SK-N-MC (cell line): ENCODE results near the gene SELENOT.
"Not testable (repeated sequence)": the region's sequence is repeated elsewhere in the genome, so short reads cannot be mapped to it uniquely, and the experiment has no call there.

ENCODE experiments used
- DNase-seq: peaks from one replicate; pipeline ENCODE4 v3.0.0-alpha.2; 2011; ENCODE audit warnings: low read depth, low spot score
- H3K27ac ChIP-seq: fragments of 200-600 bp; sonication (generic); 2 replicates; pipeline ENCODE4 v1.5.1; 2016; ENCODE audit warnings: mixed run types
- H3K36me3 ChIP-seq: fragments of 200-600 bp; sonication (generic); 2 replicates; pipeline ENCODE4 v1.6.1; 2017; ENCODE audit warnings: antibody characterized with exemption, low read length, mixed read lengths; ENCODE audit not compliant: insufficient read depth
- H3K4me3 ChIP-seq: fragments of 200-600 bp; sonication (generic); 2 replicates; pipeline ENCODE4 v1.5.1; 2016
- H3K9ac ChIP-seq: fragments of 200-600 bp; sonication (generic); 2 replicates; pipeline ENCODE4 v1.8.0; 2017; ENCODE audit warnings: mixed run types, mixed read lengths; ENCODE audit not compliant: insufficient read length
- H3K9me3 ChIP-seq: fragments of 200-600 bp; sonication (generic); 2 replicates; pipeline ENCODE4 v1.6.1; 2017; ENCODE audit warnings: low read depth, mild to moderate bottlenecking, antibody characterized with exemption, low read length, moderate library complexity, mixed read lengths
- EZH2 ChIP-seq: fragments of 200-600 bp; sonication (generic); IDR thresholded peaks from one replicate; pipeline ENCODE4 v1.6.1; 2017; ENCODE audit warnings: antibody characterized with exemption
- FOXP2 ChIP-seq: optimal IDR thresholded peaks from 2 replicates; pipeline ENCODE3; 2011; ENCODE audit warnings: mild to moderate bottlenecking, moderate library complexity; ENCODE audit not compliant: insufficient read depth; ENCODE audit errors: extremely low read length, control extremely low read depth
- POLR2AphosphoS5 ChIP-seq: IDR thresholded peaks from 2 replicates; pipeline ENCODE4 v1.6.1; 2012; ENCODE audit warnings: mild to moderate bottlenecking, low read depth, low read length, borderline replicate concordance

The SELENOT gene

GRCh38 chr3:150613034-150613433, 9.9 kb downstream of the SELENOT start:
- peaks cover 5% of the 10 kb centered on the region; the same call in 1 of the 2 replicates for H3K9me3 ChIP-seq
- no peak overlapping the region for H3K9ac ChIP-seq
- no peak overlapping the region for H3K4me3 ChIP-seq
- peaks cover 59% of the 10 kb centered on the region for H3K36me3 ChIP-seq
- H3K27ac ChIP-seq = no peak overlapping the region
- TF ChIP-seq POLR2AphosphoS5 = no peak
- TF ChIP-seq EZH2 = no peak
- no peak for TF ChIP-seq FOXP2
- no peak for DNase-seq

DNA sequence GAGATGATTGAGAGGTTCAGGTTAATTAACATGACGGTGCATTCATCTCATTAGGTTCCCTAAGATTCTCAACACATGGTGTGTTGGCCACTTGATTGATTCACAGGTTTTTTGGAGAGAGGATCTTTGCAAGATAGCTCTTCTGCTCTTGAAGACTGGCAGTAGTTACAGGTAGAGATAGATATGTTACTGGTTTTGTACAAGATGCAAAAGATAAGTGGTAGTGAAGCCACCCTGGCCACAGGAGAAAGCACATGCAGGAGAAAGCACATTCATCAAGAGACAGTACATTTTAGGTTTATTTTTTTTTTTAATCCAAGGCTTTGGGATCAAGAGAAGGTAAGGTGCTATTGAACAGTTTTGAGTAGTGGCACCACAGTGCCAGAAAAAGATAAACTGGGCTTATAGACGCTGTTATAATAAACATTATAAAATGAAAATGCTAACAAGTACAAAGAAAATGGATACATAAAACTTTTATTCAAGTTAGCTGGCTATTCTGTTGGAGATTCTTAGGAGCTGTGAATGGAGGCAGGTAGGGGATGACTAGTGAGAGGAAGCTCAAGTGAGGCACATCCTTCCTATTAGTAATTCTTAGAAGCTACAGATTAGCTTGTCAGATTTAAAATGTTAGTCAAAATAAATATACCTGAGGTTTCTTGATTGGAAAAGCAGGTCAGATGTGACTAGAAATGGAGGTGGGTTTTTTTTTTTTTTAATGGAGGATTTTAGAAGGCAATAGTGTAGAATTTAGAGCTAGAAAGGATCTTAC, 10.8 kb downstream of the SELENOT start:
- no peak for TF ChIP-seq FOXP2
- no peak for TF ChIP-seq EZH2
- TF ChIP-seq POLR2AphosphoS5 = no peak
- Histone ChIP-seq H3K36me3 (peaks cover 58% of the 10 kb centered on the region), H3K9me3 (peaks cover 5% of the 10 kb centered on the region; the same call in 1 of the 2 replicates)

GRCh38 chr3:150620002-150620689, 17.0 kb downstream of the SELENOT start:
- H3K9me3 ChIP-seq = no peaks in the 10 kb centered on the region
- peak overlapping the region; percentile 8; the same call in 1 of the 2 replicates for H3K27ac ChIP-seq
- H3K36me3 ChIP-seq = peaks cover 28% of the 10 kb centered on the region
- H3K9ac ChIP-seq = no peak overlapping the region
- H3K4me3 ChIP-seq = no peak overlapping the region
- DNase-seq = no peak
- TF ChIP-seq FOXP2 (no peak), EZH2 (no peak)

More for the DNA sequence above, 10.8 kb downstream of the SELENOT start:
- no peak for DNase-seq
- H3K4me3 ChIP-seq = no peak overlapping the region
- no peak overlapping the region for H3K9ac ChIP-seq
- no peak overlapping the region for H3K27ac ChIP-seq

DNA sequence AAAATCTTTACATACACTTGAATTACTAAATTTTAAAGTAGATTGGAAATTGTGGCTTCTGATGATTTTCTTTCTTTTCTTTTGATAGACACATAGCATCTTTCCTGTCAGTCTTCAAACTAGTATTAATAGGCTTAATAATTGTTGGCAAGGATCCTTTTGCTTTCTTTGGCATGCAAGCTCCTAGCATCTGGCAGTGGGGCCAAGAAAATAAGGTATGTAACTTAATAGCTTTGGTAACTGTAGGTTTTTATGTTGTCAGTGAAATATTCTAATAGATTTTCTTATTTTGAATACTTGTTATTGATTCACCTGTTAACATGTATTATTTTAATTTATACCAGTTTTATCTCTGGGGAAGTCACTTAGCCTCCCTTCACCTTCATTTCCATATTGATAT, 19.8 kb downstream of the SELENOT start:
- H3K36me3 ChIP-seq = peaks cover 46% of the 10 kb centered on the region

GRCh38 chr3:150623945-150624344, 20.8 kb downstream of the SELENOT start:
- TF ChIP-seq POLR2AphosphoS5 = no peak
- no peak for TF ChIP-seq EZH2
- no peak overlapping the region for H3K27ac ChIP-seq
- no peaks in the 10 kb centered on the region for H3K9me3 ChIP-seq
- no peak for DNase-seq
- no peak overlapping the region for H3K9ac ChIP-seq
- peaks cover 44% of the 10 kb centered on the region for H3K36me3 ChIP-seq
- no peak overlapping the region for H3K4me3 ChIP-seq

More for the DNA sequence above, 19.8 kb downstream of the SELENOT start:
- not testable (repeated sequence) for DNase-seq, H3K9ac ChIP-seq, H3K4me3 ChIP-seq, H3K9me3 ChIP-seq, H3K27ac ChIP-seq

- TF ChIP-seq POLR2AphosphoS5 (no peak), FOXP2 (no peak), EZH2 (no peak)
- no peaks in the 10 kb centered on the region for H3K9me3 ChIP-seq
These were observed 23.2 kb downstream of the SELENOT start for GRCh38 chr3:150626148-150626930.

GRCh38 chr3:150627557-150627956, 24.4 kb downstream of the SELENOT start:
- Histone ChIP-seq H3K9ac (no peak overlapping the region), H3K4me3 (no peak overlapping the region), H3K36me3 (peaks cover 66% of the 10 kb centered on the region), H3K27ac (no peak overlapping the region), H3K9me3 (no peaks in the 10 kb centered on the region)
- DNase-seq = no peak
- TF ChIP-seq EZH2 = no peak
- no peak for TF ChIP-seq FOXP2
- TF ChIP-seq POLR2AphosphoS5 = no peak

More at GRCh38 chr3:150626148-150626930, 23.2 kb downstream of the SELENOT start:
- no peak overlapping the region for H3K4me3 ChIP-seq
- no peak overlapping the region for H3K27ac ChIP-seq
- no peak for DNase-seq
- H3K36me3 ChIP-seq = peaks cover 59% of the 10 kb centered on the region
- no peak overlapping the region for H3K9ac ChIP-seq

GRCh38 chr3:150631515-150632221, 28.5 kb downstream of the SELENOT start:
- Histone ChIP-seq H3K9me3 (no peaks in the 10 kb centered on the region), H3K36me3 (peaks cover 42% of the 10 kb centered on the region), H3K9ac (no peak overlapping the region), H3K4me3 (no peak overlapping the region), H3K27ac (no peak overlapping the region)
- TF ChIP-seq FOXP2 (no peak), POLR2AphosphoS5 (no peak; the same call in 1 of the 2 replicates), EZH2 (no peak)
- no peak for DNase-seq
